Measurements from ENCODE around the gene CFB. TPM values are rescaled to one million over a fixed set of nuclear protein-coding genes. Genes with fewer than 3 reads are reported as not detected.
"Not testable (repeated sequence)": the region's sequence is repeated elsewhere in the genome, so short reads cannot be mapped to it uniquely, and the experiment has no call there.

CFB gene
- total RNA-seq, 4 donors from 2014 or later, result 3.7 to 6.8 (median 5.1) TPM

GRCh38 chr6:31970604-31971271, 24.8 kb downstream of the CFB start:
- 70% methylated on average over 15 of the region's 18 CpGs for WGBS

DNA sequence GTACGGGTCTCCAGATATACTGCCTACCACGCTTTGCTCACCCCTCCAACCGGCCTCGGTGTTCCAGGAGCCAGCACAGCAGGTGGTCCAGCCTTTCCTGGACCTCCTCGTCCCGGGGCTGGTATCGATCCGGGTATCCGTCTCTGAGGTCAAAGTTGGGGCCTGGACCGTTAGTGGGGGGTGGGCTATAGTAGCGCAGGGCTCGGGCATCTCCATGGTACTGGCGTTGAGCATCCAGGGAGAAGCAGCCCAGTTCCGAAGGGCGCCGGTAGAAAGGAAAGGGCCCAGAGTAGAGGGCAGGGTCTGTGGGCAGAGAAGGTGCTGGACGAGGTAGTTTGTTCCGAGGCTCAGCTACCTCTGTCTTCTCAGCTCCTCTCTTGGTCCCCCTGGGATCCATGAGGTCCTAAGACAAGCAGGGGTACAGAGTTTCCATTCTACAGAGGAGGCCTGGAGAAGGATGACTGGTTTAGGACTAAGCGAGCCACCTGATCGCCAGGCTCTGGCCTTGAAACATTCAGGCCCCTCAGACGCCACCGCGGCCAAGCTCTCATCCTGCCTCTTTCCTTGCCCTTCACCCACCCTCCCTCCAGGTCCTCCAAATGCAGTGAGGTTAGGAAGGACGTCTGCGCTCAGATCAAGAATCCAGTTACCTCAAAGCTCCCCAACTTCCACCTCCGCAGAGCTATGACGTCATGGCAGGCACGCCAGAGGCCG, 25.5 kb downstream of the CFB start:
- Histone ChIP-seq H3K4me1 (peaks cover 32% of the 10 kb centered on the region), H3K36me3 (peaks cover 47% of the 10 kb centered on the region), H3K27me3 (no peaks in the 10 kb centered on the region), H3K27ac (peak overlapping the region; percentile 93), H3K9me3 (no peaks in the 10 kb centered on the region), H3K4me3 (peak overlapping the region; percentile 77)
- peak in 1 of 2 donors; percentile 71 for DNase-seq (ENCODE audit: low spot score in 2 of 2)
- WGBS, result 32% methylated on average over 28 of the region's 29 CpGs
- no peak for TF ChIP-seq POLR2A (IDR thresholded peaks at IDR 0.05)
- TF ChIP-seq POLR2AphosphoS5 (IDR thresholded peaks at IDR 0.05), result peak in 1 of 3 donors; percentile 22

More at GRCh38 chr6:31970604-31971271, 24.8 kb downstream of the CFB start:
- Histone ChIP-seq H3K27me3 (no peaks in the 10 kb centered on the region), H3K36me3 (peaks cover 51% of the 10 kb centered on the region), H3K4me1 (peaks cover 32% of the 10 kb centered on the region), H3K27ac (peak overlapping the region; percentile 93), H3K9me3 (no peaks in the 10 kb centered on the region), H3K4me3 (peak overlapping the region; percentile 77)
- TF ChIP-seq POLR2A (IDR thresholded peaks at IDR 0.05) (no peak), EP300 (IDR thresholded peaks at IDR 0.05) (no peak), CTCF (IDR thresholded peaks at IDR 0.05) (no peak), POLR2AphosphoS5 (IDR thresholded peaks at IDR 0.05) (no peak)
- no peak for DNase-seq (ENCODE audit: low spot score in 2 of 2)

DNA sequence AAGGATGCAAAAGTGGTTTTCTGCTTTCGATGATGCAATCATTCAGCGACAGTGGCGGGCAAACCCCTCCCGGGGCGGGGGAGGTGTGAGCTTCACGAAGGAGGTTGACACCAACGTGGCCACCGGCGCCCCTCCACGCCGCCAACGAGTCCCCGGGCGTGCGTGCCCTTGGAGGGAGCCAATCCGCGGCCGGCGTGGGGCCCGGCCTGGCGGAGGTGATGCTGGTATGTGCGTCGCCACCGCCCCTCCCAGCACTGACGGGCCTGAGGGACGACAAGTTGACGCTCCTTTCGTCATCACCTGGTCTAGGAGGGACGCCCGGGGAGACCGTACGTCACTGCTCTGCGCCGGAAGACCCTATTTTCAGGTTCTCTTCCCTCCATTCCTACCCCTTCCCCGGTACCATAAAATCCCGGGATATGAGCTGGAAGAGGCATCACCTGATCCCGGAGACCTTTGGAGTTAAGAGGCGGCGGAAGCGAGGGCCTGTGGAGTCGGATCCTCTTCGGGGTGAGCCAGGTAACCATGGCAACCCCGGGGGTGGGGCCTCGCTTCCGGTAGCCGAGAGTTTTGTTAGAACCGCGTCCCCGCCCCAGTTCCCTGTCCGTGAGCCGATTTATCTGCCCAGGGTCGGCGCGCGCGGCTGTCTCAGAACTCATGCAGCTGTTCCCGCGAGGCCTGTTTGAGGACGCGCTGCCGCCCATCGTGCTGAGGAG, 26.3 kb downstream of the CFB start, which contains the start of gene DXO:
Gene DXO (minus strand): TSS at position 146 of the 716 bp plus-strand sequence. CDS start 463 bp downstream, outside the sequence.
- H3K4me1 ChIP-seq, result peaks cover 32% of the 10 kb centered on the region
- H3K9me3 ChIP-seq, result no peaks in the 10 kb centered on the region
- H3K4me3 ChIP-seq, result peak within 1 kb of the TSS; percentile 77
- H3K27me3 ChIP-seq, result no peaks in the 10 kb centered on the region
- peaks cover 40% of the 10 kb centered on the region for H3K36me3 ChIP-seq
- H3K27ac ChIP-seq, result peak within 1 kb of the TSS; percentile 93
- DNase-seq (ENCODE audit: low spot score in 2 of 2), result peak; percentile 98
- under 1% methylated on average over 28 of the region's 62 CpGs for WGBS
- TF ChIP-seq POLR2A (IDR thresholded peaks at IDR 0.05) (peak in 1 of 2 donors; percentile 51), POLR2AphosphoS5 (IDR thresholded peaks at IDR 0.05) (peak in 2 of 3 donors; percentile 70 to 89), EP300 (IDR thresholded peaks at IDR 0.05) (no peak)

DNA sequence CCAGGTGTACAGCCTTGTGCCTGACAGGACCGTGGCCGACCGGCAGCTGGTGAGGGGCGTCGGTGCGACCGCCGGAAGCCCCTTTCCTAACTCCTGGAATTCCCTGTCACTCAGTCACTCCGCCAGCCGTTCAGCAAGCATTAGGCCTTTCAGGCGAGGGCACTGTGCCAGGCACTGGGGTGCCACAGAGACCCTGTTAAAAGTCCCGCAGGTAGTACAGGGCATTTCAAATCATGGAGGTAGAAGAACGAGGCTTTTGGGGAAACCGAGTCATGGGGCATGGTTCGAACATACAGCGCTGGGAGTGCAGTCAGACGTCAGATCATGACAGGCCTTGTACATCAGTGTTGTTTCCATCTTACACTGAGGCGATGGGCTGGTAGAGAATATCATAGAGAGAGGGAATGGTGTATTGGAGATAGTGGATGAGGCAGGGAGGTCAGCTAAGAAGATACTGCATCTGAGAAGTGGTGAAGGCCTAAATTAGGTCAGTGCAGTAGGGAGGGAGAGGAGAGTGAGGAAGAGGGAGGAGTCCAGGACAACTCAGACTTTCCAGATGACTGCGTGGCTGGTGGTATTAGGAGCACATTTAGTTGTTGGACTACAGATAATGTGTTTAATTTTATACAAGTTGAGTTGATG, 26.9 kb downstream of the CFB start:
- no peak for DNase-seq (ENCODE audit: low spot score in 2 of 2)
- H3K4me1 ChIP-seq, result peaks cover 32% of the 10 kb centered on the region
- peaks cover 33% of the 10 kb centered on the region for H3K36me3 ChIP-seq
- H3K27ac ChIP-seq, result peak overlapping the region; percentile 93
- TF ChIP-seq EP300 (IDR thresholded peaks at IDR 0.05) (no peak), POLR2AphosphoS5 (IDR thresholded peaks at IDR 0.05) (no peak)
- no peaks in the 10 kb centered on the region for H3K9me3 ChIP-seq
- H3K4me3 ChIP-seq, result peak overlapping the region; percentile 77
- H3K27me3 ChIP-seq, result no peaks in the 10 kb centered on the region
- WGBS, result 6% methylated on average over 19 of the region's 19 CpGs

GRCh38 chr6:31976065-31976464, 30.2 kb downstream of the CFB start:
- not testable (repeated sequence) for DNase-seq (ENCODE audit: low spot score in 2 of 2); H3K4me3 ChIP-seq; H3K27me3 ChIP-seq; H3K9me3 ChIP-seq; H3K27ac ChIP-seq
- Histone ChIP-seq H3K36me3 (peaks cover 16% of the 10 kb centered on the region), H3K4me1 (peaks cover 23% of the 10 kb centered on the region)
- WGBS, result no CpG with 5 or more reads among the region's 30 CpGs

- H3K4me3 ChIP-seq, result no peak overlapping the region
- DNase-seq (ENCODE audit: low spot score in 2 of 2), result no peak
- H3K9me3 ChIP-seq, result no peaks in the 10 kb centered on the region
- TF ChIP-seq POLR2AphosphoS5 (IDR thresholded peaks at IDR 0.05) (no peak), POLR2A (IDR thresholded peaks at IDR 0.05) (no peak), EP300 (IDR thresholded peaks at IDR 0.05) (no peak), CTCF (IDR thresholded peaks at IDR 0.05) (no peak)
- H3K4me1 ChIP-seq, result peaks cover 10% of the 10 kb centered on the region
- WGBS, result 94% methylated on average over 12 of the region's 12 CpGs
- H3K27ac ChIP-seq, result no peak overlapping the region
- H3K36me3 ChIP-seq, result peaks cover 16% of the 10 kb centered on the region
- H3K27me3 ChIP-seq, result no peaks in the 10 kb centered on the region
Measured at GRCh38 chr6:31977816-31978431, 32.0 kb downstream of the CFB start.

Measured in suprapubic skin (tissue), 4 donors.